H9 (cell line): ENCODE data around the gene TMEM248. TPM values are rescaled to one million over a fixed set of nuclear protein-coding genes. Genes with fewer than 3 reads are reported as not detected.

Experiments used
- DNase-seq: peaks from one replicate; pipeline ENCODE4 v3.0.0-alpha.2; 2017
- H2AFZ ChIP-seq: one replicate; pipeline ENCODE4 v1.6.1; 2013; ENCODE audit warnings: mild to moderate bottlenecking, low read length, control low read depth, moderate library complexity
- H2AK5ac ChIP-seq: 2 replicates; pipeline ENCODE4 v1.6.1; 2013; ENCODE audit warnings: low read length, control low read depth, mixed read lengths; ENCODE audit not compliant: insufficient read length
- H2BK120ac ChIP-seq: one replicate; pipeline ENCODE4 v1.6.1; 2013; ENCODE audit warnings: low read depth, mild to moderate bottlenecking, low read length, control low read depth, inconsistent platforms; ENCODE audit not compliant: poor library complexity, severe bottlenecking
- H2BK12ac ChIP-seq: 2 replicates; pipeline ENCODE4 v1.6.1; 2013; ENCODE audit warnings: low read length, control low read depth, mixed read lengths, low read depth; ENCODE audit not compliant: insufficient read length
- H2BK15ac ChIP-seq: 2 replicates; pipeline ENCODE4 v1.6.1; 2013; ENCODE audit warnings: low read depth, low read length, control low read depth
- H2BK20ac ChIP-seq: one replicate; pipeline ENCODE4 v1.6.1; 2013; ENCODE audit warnings: low read depth, mild to moderate bottlenecking, low read length, control low read depth, inconsistent platforms; ENCODE audit not compliant: poor library complexity, severe bottlenecking
- H2BK5ac ChIP-seq: 2 replicates; pipeline ENCODE4 v1.6.1; 2013; ENCODE audit warnings: low read length, control low read depth, mixed read lengths; ENCODE audit not compliant: insufficient read length
- H3K14ac ChIP-seq: 2 replicates; pipeline ENCODE4 v1.6.1; 2013; ENCODE audit warnings: low read length, control low read depth; ENCODE audit not compliant: insufficient read depth
- H3K18ac ChIP-seq: 2 replicates; pipeline ENCODE4 v1.6.1; 2013; ENCODE audit warnings: low read depth, mild to moderate bottlenecking, mixed read lengths, low read length, control low read depth; ENCODE audit not compliant: insufficient read length
- H3K23ac ChIP-seq: 2 replicates; pipeline ENCODE4 v1.6.1; 2013; ENCODE audit warnings: low read length, control low read depth, mixed read lengths, low read depth; ENCODE audit not compliant: insufficient read length
- H3K23me2 ChIP-seq: 2 replicates; pipeline ENCODE4 v1.6.1; 2013; ENCODE audit warnings: low read depth, mild to moderate bottlenecking, mixed read lengths, low read length, control low read depth; ENCODE audit not compliant: insufficient read length, poor library complexity, severe bottlenecking
- H3K27ac ChIP-seq: 2 replicates; pipeline ENCODE4 v1.5.1; 2013; ENCODE audit warnings: low read length, control low read depth, mixed read lengths, low read depth; ENCODE audit not compliant: insufficient read length
- H3K27me3 ChIP-seq: 2 replicates; pipeline ENCODE4 v1.6.1; 2013; ENCODE audit warnings: low read length, control low read depth, inconsistent platforms; ENCODE audit not compliant: insufficient read depth
- H3K4ac ChIP-seq: 2 replicates; pipeline ENCODE4 v1.6.1; 2013; ENCODE audit warnings: low read depth, mild to moderate bottlenecking, control low read depth, inconsistent platforms, low read length, moderate library complexity
- H3K4me1 ChIP-seq: 2 replicates; pipeline ENCODE4 v1.6.1; 2013; ENCODE audit warnings: low read length, control low read depth, inconsistent platforms; ENCODE audit not compliant: insufficient read depth
- H3K4me2 ChIP-seq: 2 replicates; pipeline ENCODE4 v1.6.1; 2013; ENCODE audit warnings: low read length, control low read depth, mixed read lengths; ENCODE audit not compliant: insufficient read length, insufficient read depth
- H3K56ac ChIP-seq: 2 replicates; pipeline ENCODE4 v1.6.1; 2013; ENCODE audit warnings: low read depth, mild to moderate bottlenecking, mixed read lengths, low read length, control low read depth; ENCODE audit not compliant: insufficient read length
- H3K79me1 ChIP-seq: 2 replicates; pipeline ENCODE4 v1.6.1; 2013; ENCODE audit warnings: low read depth, mild to moderate bottlenecking, moderate library complexity, low read length, control low read depth, inconsistent platforms; ENCODE audit not compliant: insufficient read depth, poor library complexity, severe bottlenecking
- H3K79me2 ChIP-seq: 2 replicates; pipeline ENCODE4 v1.6.1; 2013; ENCODE audit warnings: low read length, control low read depth, inconsistent platforms; ENCODE audit not compliant: insufficient read depth
- H3K9ac ChIP-seq: 2 replicates; pipeline ENCODE4 v1.6.1; 2013; ENCODE audit warnings: low read length, control low read depth, mixed read lengths; ENCODE audit not compliant: insufficient read length; ENCODE audit errors: extremely low read depth
- H3K9me3 ChIP-seq: one replicate; pipeline ENCODE4 v1.6.1; 2013; ENCODE audit warnings: low read depth, low read length, inconsistent platforms; ENCODE audit not compliant: control insufficient read depth
- H3T11ph ChIP-seq: one replicate; pipeline ENCODE4 v1.6.1; 2013; ENCODE audit warnings: mild to moderate bottlenecking, low read length, control low read depth, inconsistent platforms
- H4K20me1 ChIP-seq: one replicate; pipeline ENCODE4 v1.6.1; 2013; ENCODE audit not compliant: control insufficient read depth, insufficient read length, insufficient read depth
- H4K5ac ChIP-seq: 2 replicates; pipeline ENCODE4 v1.6.1; 2013; ENCODE audit warnings: low read depth, mild to moderate bottlenecking, mixed read lengths, low read length, control low read depth; ENCODE audit not compliant: insufficient read length
- H4K8ac ChIP-seq: replicated peaks from 2 replicates; pipeline ENCODE4 v1.6.1; 2013; ENCODE audit warnings: low read length, control low read depth, mixed read lengths, low read depth; ENCODE audit not compliant: insufficient read length
- H4K91ac ChIP-seq: 2 replicates; pipeline ENCODE4 v1.6.1; 2013; ENCODE audit warnings: low read depth, mild to moderate bottlenecking, moderate library complexity, mixed read lengths, low read length, control low read depth; ENCODE audit not compliant: insufficient read length
- H3K27ac Mint-ChIP-seq, 3 experiments: 2 replicates in 2 of 3; 3 replicates in 1 of 3; pipeline ENCODE4 v1.8.0; 2020 to 2021; ENCODE audit warnings: mixed read lengths in 3 of 3, mild to moderate bottlenecking in 1 of 3, moderate library complexity in 1 of 3
- H3K27me3 Mint-ChIP-seq: 2 replicates; pipeline ENCODE4 v1.8.0; 2021; ENCODE audit warnings: low read depth, mild to moderate bottlenecking, moderate library complexity, mixed read lengths
- H3K36me3 Mint-ChIP-seq, 3 experiments: 2 replicates in 2 of 3; 3 replicates in 1 of 3; pipeline ENCODE4 v1.8.0; 2020 to 2021; ENCODE audit warnings: low read depth in 3 of 3, mixed read lengths in 3 of 3; ENCODE audit not compliant: insufficient read depth in 1 of 3
- H3K4me1 Mint-ChIP-seq, 2 experiments: 2 replicates each; pipeline ENCODE4 v1.8.0; 2020; ENCODE audit warnings: mixed read lengths in 2 of 2
- H3K4me3 Mint-ChIP-seq, 2 experiments: 2 replicates in 1 of 2; 3 replicates in 1 of 2; pipeline ENCODE4 v1.8.0; 2020 to 2021; ENCODE audit warnings: mild to moderate bottlenecking in 2 of 2, mixed read lengths in 2 of 2, moderate library complexity in 1 of 2
- H3K9me3 Mint-ChIP-seq, 2 experiments: 2 replicates in 1 of 2; 3 replicates in 1 of 2; pipeline ENCODE4 v1.8.0; 2020; ENCODE audit warnings: mild to moderate bottlenecking in 2 of 2, mixed read lengths in 2 of 2, moderate library complexity in 1 of 2
- WGBS: extraction: QIAGEN DNeasy Blood & Tissue Kit; methylation state at CpG from one replicate; pipeline ENCODE4 v1.1.7; 2013; ENCODE audit warnings: missing lambda C conversion rate, low lambda C conversion rate, mixed read lengths; ENCODE audit not compliant: insufficient read length; ENCODE audit errors: extremely low coverage; 5-methylcytosine and 5-hydroxymethylcytosine counted together
- total RNA-seq: library from RNA; stranded (reverse); gene quantifications from 2 replicates; pipeline ENCODE4 v1.2.1, GENCODE V29; 2021
- TF ChIP-seq, protein P1 (sequence below): fragments of 200-600 bp; sonication (generic); conservative IDR thresholded peaks from 3 replicates; pipeline ENCODE4 v1.8.0; 2021; ENCODE audit warnings: antibody characterized with exemption, mild to moderate bottlenecking

The TMEM248 gene
- total RNA-seq, 1 experiment from 2014 or later = 74.2 TPM

DNA sequence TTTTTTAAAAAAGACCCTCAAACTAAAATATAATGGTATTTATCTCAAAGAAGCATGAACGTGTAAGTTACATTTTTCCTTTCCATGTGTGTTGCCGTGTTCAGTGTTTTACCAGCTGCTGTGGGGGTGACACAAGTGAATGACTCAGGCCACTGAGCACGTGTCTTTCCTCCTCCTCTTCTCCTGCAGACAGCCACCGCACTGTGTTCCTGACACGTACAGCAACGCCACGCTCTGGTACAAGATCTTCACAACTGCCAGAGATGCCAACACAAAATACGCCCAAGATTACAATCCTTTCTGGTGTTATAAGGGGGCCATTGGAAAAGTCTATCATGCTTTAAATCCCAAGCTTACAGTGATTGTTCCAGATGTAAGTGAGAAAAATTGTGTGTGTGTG lies 29.7 kb downstream of the TMEM248 start:
- H2AK5ac ChIP-seq = no peak overlapping the region
- H3K4me3 Mint-ChIP-seq = no peak overlapping the region
- H4K91ac ChIP-seq = no peak overlapping the region
- H3K27ac Mint-ChIP-seq = peak overlapping the region in 1 of 3 experiments; percentile 55; a peak in 1 of 7 replicates
- no peaks in the 10 kb centered on the region for H4K20me1 ChIP-seq
- no peak overlapping the region for H3K4ac ChIP-seq
- H3K36me3 Mint-ChIP-seq = peaks cover 16 to 67% (median 53%) of the 10 kb centered on the region in 3 experiments; a peak in 6 of 7 replicates
- TF ChIP-seq, protein P1, sequence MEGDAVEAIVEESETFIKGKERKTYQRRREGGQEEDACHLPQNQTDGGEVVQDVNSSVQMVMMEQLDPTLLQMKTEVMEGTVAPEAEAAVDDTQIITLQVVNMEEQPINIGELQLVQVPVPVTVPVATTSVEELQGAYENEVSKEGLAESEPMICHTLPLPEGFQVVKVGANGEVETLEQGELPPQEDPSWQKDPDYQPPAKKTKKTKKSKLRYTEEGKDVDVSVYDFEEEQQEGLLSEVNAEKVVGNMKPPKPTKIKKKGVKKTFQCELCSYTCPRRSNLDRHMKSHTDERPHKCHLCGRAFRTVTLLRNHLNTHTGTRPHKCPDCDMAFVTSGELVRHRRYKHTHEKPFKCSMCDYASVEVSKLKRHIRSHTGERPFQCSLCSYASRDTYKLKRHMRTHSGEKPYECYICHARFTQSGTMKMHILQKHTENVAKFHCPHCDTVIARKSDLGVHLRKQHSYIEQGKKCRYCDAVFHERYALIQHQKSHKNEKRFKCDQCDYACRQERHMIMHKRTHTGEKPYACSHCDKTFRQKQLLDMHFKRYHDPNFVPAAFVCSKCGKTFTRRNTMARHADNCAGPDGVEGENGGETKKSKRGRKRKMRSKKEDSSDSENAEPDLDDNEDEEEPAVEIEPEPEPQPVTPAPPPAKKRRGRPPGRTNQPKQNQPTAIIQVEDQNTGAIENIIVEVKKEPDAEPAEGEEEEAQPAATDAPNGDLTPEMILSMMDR = no peak
- H3K4me2 ChIP-seq = no peak overlapping the region
- DNase-seq = no peak
- H4K5ac ChIP-seq = no peak overlapping the region
- no peaks in the 10 kb centered on the region for H3K27me3 ChIP-seq
- H3K23ac ChIP-seq = no peak overlapping the region
- no peak overlapping the region for H3K14ac ChIP-seq
- no peak overlapping the region for H2BK5ac ChIP-seq
- no peak overlapping the region for H2BK20ac ChIP-seq
- no peak overlapping the region for H3K18ac ChIP-seq
- no peaks in the 10 kb centered on the region for H3K9me3 Mint-ChIP-seq
- no peaks in the 10 kb centered on the region for H3K9me3 ChIP-seq
- WGBS = no CpG with 5 or more reads among the region's 8 CpGs
- no peak overlapping the region for H3K56ac ChIP-seq
- no peak overlapping the region for H3K9ac ChIP-seq
- no peaks in the 10 kb centered on the region for H3K23me2 ChIP-seq
- no peaks in the 10 kb centered on the region for H3K27me3 Mint-ChIP-seq
- no peak overlapping the region for H2AFZ ChIP-seq
- peaks cover 2% of the 10 kb centered on the region for H3K79me1 ChIP-seq
- H2BK12ac ChIP-seq = no peak overlapping the region
- no peak overlapping the region for H2BK15ac ChIP-seq
- H3K4me1 ChIP-seq = no peaks in the 10 kb centered on the region
- no peak overlapping the region for H3K27ac ChIP-seq
- no peaks in the 10 kb centered on the region for H3K79me2 ChIP-seq
- H3T11ph ChIP-seq = no peak overlapping the region
- peak overlapping the region; percentile 6 for H4K8ac ChIP-seq
- H3K4me1 Mint-ChIP-seq = 0 out of 4 replicates have a peak, but pooled peaks cover 0 to 2% of the 10 kb centered on the region in 2 experiments
- H2BK120ac ChIP-seq = no peak overlapping the region
